H4 (cell line): ENCODE measurements around the gene KRI1. TPM values are rescaled to one million over a fixed set of nuclear protein-coding genes. Genes with fewer than 3 reads are reported as not detected.
A peak's percentile ranks its signal among the peaks of the same experiment; 100 is the strongest.
"Not testable (repeated sequence)": the region's sequence is repeated elsewhere in the genome, so short reads cannot be mapped to it uniquely, and the experiment has no call there.

ENCODE experiments used
- DNase-seq: peaks from one replicate; pipeline ENCODE4 v3.0.0-alpha.2; 2015; ENCODE audit warnings: low spot score
- total RNA-seq: library from RNA; depleted of rRNA; stranded (reverse); fragments of >200 nt; shearing (Covaris generic); gene quantifications from 2 replicates; pipeline ENCODE4 v1.2.3, GENCODE V29; 2014

Gene KRI1
- total RNA-seq, 1 experiment from 2014 or later, result 8.3 TPM

- no peak for DNase-seq
Observed at GRCh38 chr19:10575011-10575716, 9.4 kb upstream of the KRI1 start.

- no peak for DNase-seq
Observed at GRCh38 chr19:10574462-10574861, 8.7 kb upstream of the KRI1 start.

DNA sequence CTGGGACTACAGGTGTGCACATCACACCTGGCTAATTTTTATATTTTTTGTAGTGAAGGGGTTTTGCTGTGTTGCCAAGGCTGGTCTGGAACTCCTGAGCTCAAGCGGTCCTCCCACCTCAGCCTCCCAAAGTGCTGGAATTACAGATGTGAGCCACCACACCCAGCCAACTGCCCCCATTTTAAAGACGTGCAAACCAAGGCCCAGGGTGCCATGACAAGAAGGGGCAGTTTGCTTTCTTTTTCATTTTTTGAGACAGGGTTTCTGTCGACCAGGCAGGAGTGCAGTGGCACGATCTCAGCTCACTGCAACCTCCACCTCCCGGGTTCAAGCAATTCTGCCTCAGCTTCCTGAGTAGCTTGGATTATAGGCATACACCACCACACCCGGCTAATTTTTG lies 8.0 kb upstream of the KRI1 start:
- DNase-seq, result not testable (repeated sequence)

DNA sequence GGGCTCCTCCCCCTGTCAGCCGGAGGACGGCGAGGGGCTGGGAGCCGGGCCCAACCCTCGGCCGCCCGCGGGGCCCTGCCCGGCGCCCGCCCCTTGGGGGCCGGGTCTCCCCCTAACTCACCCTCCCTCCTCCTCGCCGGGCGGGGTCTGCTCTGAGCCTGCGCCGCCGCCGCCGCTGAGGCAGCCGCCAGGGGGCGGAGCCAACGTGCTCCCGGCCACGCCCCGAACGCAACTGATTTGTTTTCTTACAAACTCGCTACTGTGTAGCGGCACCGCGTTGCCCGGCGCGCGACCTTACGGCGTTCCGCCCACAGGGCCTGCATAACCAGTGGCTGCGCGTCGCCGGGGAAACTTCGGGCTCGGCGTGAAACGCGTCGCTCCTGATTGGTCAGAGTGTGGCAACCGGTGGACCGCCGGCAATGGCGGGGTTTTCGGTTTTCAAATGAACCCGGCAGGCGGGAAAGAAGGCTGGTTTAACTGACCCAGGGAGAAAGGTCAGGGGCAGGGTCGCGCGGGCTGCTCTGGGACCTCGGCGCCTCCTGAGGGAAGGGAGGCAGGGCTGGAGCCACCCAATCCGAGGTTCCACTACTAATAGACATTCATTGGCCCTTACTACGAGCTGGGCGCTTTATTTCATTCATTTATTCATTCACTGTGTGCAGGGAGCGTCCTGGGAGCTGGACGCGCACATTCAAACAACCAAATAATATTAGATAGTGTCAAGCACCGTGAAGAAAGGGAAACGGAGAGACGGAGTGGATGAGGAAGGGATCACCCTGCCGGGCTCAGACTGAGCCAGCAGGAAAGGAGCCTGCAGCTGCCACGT lies 3.2 kb upstream of the KRI1 start, which contains the start of gene CDKN2D:
Gene CDKN2D, minus strand, starts transcription at position 154 of the 826 bp plus-strand sequence. CDS start 326 bp downstream, outside the sequence.
- peak; percentile 98 for DNase-seq

DNA sequence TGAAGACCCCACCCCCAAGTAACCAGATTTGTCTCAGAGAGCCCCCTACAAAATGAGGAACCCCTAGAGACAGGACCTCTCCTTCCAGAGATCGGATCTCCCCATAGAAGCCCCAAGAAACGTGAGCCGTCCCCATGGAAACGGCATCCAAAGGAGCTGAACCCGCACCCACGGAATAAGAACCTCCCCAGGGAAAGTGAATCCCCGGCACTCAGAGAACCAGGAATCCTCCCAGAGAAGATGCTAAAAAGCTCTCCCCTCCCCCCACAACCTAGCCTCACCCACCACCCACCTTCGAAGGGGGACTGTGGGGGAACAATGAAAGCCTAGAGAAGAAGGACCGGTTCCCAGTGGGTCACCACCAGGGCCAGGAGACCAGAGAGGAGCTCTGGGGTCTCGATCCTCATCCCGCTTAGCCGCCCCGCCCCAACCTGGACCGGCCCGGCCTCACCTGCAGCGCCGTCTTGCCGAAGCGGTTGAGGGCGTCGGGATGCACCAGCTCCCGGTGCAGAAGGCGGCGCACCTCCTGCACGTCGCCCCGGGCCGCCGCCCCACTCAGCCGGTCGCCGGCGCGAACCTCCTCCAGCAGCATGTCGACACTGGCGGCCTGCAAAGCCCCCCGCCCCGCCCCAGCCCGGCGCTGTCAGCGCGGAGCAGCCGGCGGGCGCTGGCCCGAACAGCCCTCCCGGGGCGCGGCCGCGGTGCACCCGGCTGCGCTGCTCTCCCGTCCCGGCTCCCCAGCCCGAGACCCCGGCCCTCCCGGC lies 2.4 kb upstream of the KRI1 start:
- no peak for DNase-seq

GRCh38 chr19:10567656-10568055 lies 1.8 kb upstream of the KRI1 start:
- no peak for DNase-seq

DNA sequence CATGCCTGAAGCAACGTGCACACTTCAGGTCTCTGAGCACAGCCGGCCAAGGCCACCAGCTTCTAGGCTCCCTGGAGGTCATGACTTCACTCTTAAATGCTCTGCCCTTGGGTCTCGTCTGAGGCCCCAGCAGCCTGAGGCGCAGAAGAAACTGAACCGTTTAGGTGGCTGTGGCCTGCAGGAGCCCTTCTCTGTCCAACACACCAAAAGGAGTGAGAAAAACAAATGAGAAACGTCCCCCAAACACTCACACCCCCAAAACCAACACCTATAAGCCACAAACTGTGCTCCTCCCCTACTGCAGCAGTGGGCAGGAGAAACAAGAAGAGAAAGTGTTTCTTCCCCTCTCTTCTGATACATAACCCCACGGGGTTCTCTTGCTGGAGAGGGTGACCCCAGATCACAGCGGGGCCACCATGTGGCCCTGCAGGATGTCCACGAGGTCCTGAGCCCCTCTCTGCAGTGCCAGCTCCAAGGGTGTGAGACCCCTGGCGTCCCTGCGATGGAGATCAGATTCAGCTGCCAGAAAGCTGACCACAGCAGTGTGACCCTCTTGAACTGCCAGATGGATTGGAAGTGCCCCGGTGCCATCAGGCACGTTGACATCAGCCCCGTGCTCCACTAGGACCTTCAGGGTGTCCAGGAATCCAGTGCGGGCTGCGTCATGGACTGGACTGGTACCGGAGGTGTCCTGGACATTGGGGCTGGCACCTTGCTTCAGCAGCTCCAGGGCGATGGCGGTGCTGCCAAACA lies 1.0 kb upstream of the KRI1 start:
- DNase-seq, result no peak

GRCh38 chr19:10566408-10566657 lies 523 bp upstream of the KRI1 start:
- no peak for DNase-seq

GRCh38 chr19:10565028-10565566 lies 713 bp downstream of the KRI1 start:
- DNase-seq, result peak; percentile 27

DNA sequence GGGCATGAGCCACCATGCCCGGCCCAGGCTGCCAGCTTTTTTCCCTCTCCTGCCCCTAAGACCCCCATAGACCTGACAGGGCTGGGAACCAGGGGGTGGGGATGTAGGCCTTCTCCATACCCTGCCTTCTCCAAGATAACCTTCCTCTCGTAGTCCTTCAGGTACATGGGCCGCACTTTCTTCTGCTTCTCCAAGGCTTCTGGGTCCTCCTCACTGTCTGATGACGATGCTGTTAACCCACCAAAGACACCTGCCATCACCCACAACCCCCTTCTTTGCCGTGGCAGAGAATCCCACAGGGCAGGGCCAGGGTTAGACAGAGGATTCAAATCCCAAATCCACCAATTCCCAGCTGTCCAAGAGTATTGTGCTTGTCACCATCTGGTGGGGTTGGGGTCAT lies 3.2 kb downstream of the KRI1 start:
- no peak for DNase-seq

DNA sequence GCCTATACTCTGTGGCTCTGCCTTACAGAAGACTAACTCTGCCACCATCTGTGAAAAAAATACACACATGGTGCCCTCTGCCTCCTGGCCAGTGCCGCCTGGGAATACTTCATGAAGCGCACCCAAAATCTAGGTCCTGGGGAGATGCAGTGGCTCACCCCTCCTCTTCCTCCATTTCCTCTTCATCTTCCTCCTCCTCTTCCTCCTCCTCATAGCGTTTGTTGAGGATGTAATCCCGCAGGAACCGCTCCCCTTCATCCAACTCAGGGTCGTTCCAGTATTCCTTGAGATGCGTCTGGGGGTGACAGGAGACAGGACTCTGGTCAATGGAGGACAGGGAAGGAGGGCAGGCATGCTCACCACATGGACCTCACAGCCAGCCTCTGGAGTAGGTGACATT lies 5.7 kb downstream of the KRI1 start:
- DNase-seq, result no peak

- DNase-seq, result no peak
Observed at GRCh38 chr19:10557603-10558197, 8.1 kb downstream of the KRI1 start.

DNA sequence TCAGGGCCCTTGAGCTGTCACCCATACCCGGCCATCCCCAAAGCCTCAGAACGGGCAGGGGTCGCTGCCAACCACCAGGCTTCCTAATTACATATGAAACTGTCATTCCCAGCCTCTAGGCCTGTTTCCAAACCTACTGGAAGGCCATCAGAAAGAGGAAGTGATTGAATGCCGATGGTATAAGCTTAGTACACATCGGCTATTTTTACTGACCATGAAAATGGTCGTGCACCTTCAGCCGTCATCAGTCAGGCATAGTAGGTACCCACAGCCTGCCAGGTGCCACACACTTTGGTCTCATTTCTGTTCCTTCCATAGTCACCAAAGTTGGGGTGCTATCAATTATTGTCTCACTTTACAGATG lies 10.2 kb downstream of the KRI1 start:
- no peak for DNase-seq

GRCh38 chr19:10554760-10555609 lies 10.8 kb downstream of the KRI1 start:
- DNase-seq, result no peak

DNA sequence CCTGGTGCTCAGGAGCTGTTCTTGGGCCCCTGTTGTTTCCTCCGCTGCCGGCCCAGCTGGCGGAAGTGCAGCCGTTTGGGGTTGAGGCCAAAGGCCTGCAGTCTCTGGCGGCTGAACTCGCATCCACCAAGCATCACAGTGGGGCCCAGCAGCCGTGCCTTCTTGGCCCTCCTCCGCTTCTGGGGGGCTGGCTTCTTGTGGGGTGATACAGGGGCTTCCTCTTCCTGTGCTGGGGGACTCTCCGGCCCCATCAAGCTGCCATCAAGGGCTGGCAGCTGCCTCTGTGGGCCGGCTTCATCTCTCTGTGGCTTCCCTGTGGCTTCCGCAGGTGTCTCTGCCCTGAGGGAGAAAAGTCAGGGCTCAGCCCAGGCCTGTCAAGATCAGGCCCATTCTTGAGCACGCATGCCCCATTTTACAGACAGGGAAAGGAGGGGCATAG lies 11.8 kb downstream of the KRI1 start:
- DNase-seq, result no peak

DNA sequence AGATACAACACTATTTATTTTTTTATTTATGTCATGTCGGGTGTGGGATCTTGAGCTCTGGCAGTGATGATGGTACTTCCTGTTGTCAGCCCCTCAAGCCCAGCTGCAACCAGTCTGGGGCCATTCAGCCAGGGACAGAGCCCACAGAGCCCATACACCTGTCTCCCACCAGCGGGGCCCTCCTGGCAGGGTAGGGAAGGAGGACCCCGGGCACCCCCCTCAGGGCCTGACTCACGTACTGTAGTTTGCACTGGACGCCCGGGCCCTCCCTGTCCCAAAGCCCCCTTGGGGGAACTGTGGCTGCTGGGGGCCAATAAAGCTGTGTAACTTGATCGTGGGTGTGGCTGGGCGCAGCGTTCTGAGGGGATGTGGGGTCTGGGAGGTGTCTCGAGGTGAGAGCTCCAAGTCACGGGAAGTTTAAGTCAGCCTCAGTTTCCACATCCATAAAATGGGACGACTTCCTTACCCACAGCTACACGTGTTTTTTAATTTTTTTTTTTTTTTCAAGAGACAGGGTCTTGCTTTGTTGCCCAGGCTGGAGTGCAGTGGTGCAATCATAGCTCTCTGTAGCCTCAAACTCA lies 12.6 kb downstream of the KRI1 start:
- DNase-seq, result no peak

GRCh38 chr19:10552510-10553053 lies 13.2 kb downstream of the KRI1 start:
- no peak for DNase-seq

GRCh38 chr19:10551698-10552301 lies 14.0 kb downstream of the KRI1 start:
- DNase-seq, result peak; percentile 43

GRCh38 chr19:10551006-10551405 lies 14.8 kb downstream of the KRI1 start:
- not testable (repeated sequence) for DNase-seq
